T-cell (primary cell): ENCODE results near the gene TNMD. TPM values are rescaled to one million over a fixed set of nuclear protein-coding genes. Genes with fewer than 3 reads are reported as not detected.

Experiments used
- ATAC-seq, 4 experiments: fragments of 200-7000 bp in 3 of 4; fragments of 150-1000 bp in 1 of 4; cut with Tn5 transposase; replicated peaks in 1 of 4; 1 replicate in 3 of 4; 2 replicates in 1 of 4; pipeline ENCODE4 v1.10.0; 2021; ENCODE audit warnings: moderate library complexity in 3 of 4, mild to moderate bottlenecking in 2 of 4, moderate number of reproducible peaks in 1 of 4
- CTCF ChIA-PET, 2 donors: fragments of 300-600 bp; sonication (Branson Sonifier 250); formaldehyde crosslinking; loops; one replicate each; lab custom pipeline; 2022; ENCODE audit warnings: antibody characterized with exemption in 2 of 2; lab: Charles Lee
- POLR2A ChIA-PET, 2 donors: fragments of 300-600 bp; sonication (Branson Sonifier 250); formaldehyde crosslinking; loops; one replicate each; lab custom pipeline; 2022; ENCODE audit warnings: antibody characterized with exemption in 2 of 2; lab: Charles Lee
- DNase-seq, 35 experiments: peaks; one replicate each; pipeline versions ENCODE4 v3.0.0 to v3.0.0-alpha.2; 2013 to 2023
- H3K27ac ChIP-seq: one replicate; pipeline ENCODE4 v1.5.1; 2013; ENCODE audit warnings: low read length
- H3K27me3 ChIP-seq, 2 experiments: replicated peaks in 1 of 2; 1 replicate in 1 of 2; 2 replicates in 1 of 2; pipeline versions ENCODE4 v1.6.1 to v1.7.0; 2013; ENCODE audit warnings: low read length in 1 of 2, mixed read lengths in 1 of 2; ENCODE audit not compliant: control insufficient read depth in 2 of 2, insufficient read depth in 2 of 2; ENCODE audit errors: extremely low read depth in 1 of 2
- H3K36me3 ChIP-seq, 2 donors: 1 replicate in 1 of 2; 2 replicates in 1 of 2; pipeline versions ENCODE4 v1.6.1 to v1.7.0; 2013; ENCODE audit warnings: low read length in 1 of 2; ENCODE audit not compliant: control insufficient read depth in 2 of 2, insufficient read depth in 1 of 2; ENCODE audit errors: extremely low read depth in 1 of 2
- H3K4me1 ChIP-seq, 2 experiments: 1 replicate in 1 of 2; 2 replicates in 1 of 2; pipeline versions ENCODE4 v1.6.1 to v1.7.0; 2013; ENCODE audit warnings: low read length in 2 of 2, mixed read lengths in 1 of 2; ENCODE audit not compliant: insufficient read depth in 2 of 2, control insufficient read depth in 1 of 2; ENCODE audit errors: extremely low read depth in 1 of 2
- H3K4me3 ChIP-seq, 2 donors: 1 replicate in 1 of 2; 2 replicates in 1 of 2; pipeline versions ENCODE4 v1.5.1 to v1.7.0; 2013; ENCODE audit warnings: mild to moderate bottlenecking in 2 of 2, low read length in 1 of 2, moderate library complexity in 1 of 2; ENCODE audit not compliant: control insufficient read depth in 1 of 2; ENCODE audit errors: extremely low read depth in 1 of 2
- H3K9me3 ChIP-seq: 2 replicates; pipeline ENCODE4 v1.7.0; 2013
- H3K27ac Mint-ChIP-seq, 2 donors: one replicate each; pipeline ENCODE4 v1.8.0; 2020 to 2021; ENCODE audit warnings: mild to moderate bottlenecking in 2 of 2, mixed read lengths in 2 of 2
- H3K27me3 Mint-ChIP-seq, 2 donors: one replicate each; pipeline ENCODE4 v1.8.0; 2021 to 2022; ENCODE audit warnings: mixed read lengths in 2 of 2
- H3K36me3 Mint-ChIP-seq: one replicate; pipeline ENCODE4 v1.8.0; 2021; ENCODE audit warnings: mixed read lengths
- H3K4me1 Mint-ChIP-seq, 3 donors: one replicate each; pipeline ENCODE4 v1.8.0; 2020 to 2022; ENCODE audit warnings: mixed read lengths in 3 of 3, mild to moderate bottlenecking in 1 of 3
- H3K4me3 Mint-ChIP-seq, 3 donors: one replicate each; pipeline ENCODE4 v1.8.0; 2020 to 2022; ENCODE audit warnings: mild to moderate bottlenecking in 3 of 3, mixed read lengths in 3 of 3, moderate library complexity in 3 of 3
- H3K9me3 Mint-ChIP-seq, 3 donors: one replicate each; pipeline ENCODE4 v1.8.0; 2020 to 2022; ENCODE audit warnings: mixed read lengths in 3 of 3
- WGBS: methylation state at CpG from one replicate; pipeline ENCODE4 v1.1.5; 2013; ENCODE audit warnings: missing lambda C conversion rate; ENCODE audit not compliant: insufficient coverage; 5-methylcytosine and 5-hydroxymethylcytosine counted together
- total RNA-seq, 35 experiments: library from RNA in 6 of 35; stranded (reverse) in 6 of 35; fragments of 120-200 nt in 1 of 35; gene quantifications; one replicate each; pipeline versions ENCODE4 v1.2.1 to v1.2.4 and lab custom pipeline; 2013 to 2026

Gene TNMD
- total RNA-seq, 5 donors from 2014 or later (not counting 1 experiment from before 2014, with no cell fraction given): not detected

- Mint-ChIP-seq H3K27ac (no peak overlapping the region), H3K4me3 (no peak overlapping the region), H3K9me3 (no peaks in the 10 kb centered on the region), H3K4me1 (no peaks in the 10 kb centered on the region), H3K36me3 (no peaks in the 10 kb centered on the region), H3K27me3 (peaks cover 6 to 38% of the 10 kb centered on the region in 2 donors)
- Histone ChIP-seq H3K9me3 (no peaks in the 10 kb centered on the region), H3K27ac (no peak overlapping the region), H3K4me3 (no peak overlapping the region), H3K36me3 (no peaks in the 10 kb centered on the region), H3K4me1 (no peaks in the 10 kb centered on the region), H3K27me3 (peaks cover 0 to 5% of the 10 kb centered on the region in 2 experiments)
- ChIA-PET POLR2A (no interaction called here), CTCF (no interaction called here)
- ATAC-seq (no peak), DNase-seq (no peak)
- WGBS: no CpG with 5 or more reads among the region's 2 CpGs
Measured at GRCh38 chrX:100593581-100593980, 8.8 kb downstream of the TNMD start.

DNA sequence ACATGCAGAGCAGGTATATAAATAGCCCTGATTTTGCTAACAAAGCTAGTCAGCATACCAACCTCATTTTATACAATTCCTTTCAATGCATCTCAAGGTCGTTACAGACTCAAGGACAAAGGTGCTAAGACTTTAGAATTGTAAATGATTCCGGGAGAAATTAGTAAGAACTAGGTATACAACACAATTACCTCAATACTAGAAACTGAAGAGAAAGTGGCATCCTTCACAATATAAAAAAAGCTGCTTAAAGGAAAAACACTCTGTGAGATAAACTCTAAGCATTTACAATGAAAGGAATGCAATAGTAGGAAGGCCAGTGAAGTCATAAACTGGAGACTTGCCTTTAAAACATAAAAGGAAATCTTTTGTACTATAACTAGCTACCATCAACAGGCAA is 11.9 kb downstream of the TNMD start:
- Mint-ChIP-seq H3K27ac (no peak overlapping the region), H3K4me1 (peaks cover 5 to 8% (median 5%) of the 10 kb centered on the region in 3 donors), H3K27me3 (peaks cover 5 to 16% of the 10 kb centered on the region in 2 donors), H3K36me3 (no peaks in the 10 kb centered on the region), H3K9me3 (no peaks in the 10 kb centered on the region), H3K4me3 (no peak overlapping the region)
- CTCF ChIA-PET: no interaction called here
- no CpG with 5 or more reads among the region's 2 CpGs for WGBS
- no peak overlapping the region for H3K4me3 ChIP-seq
- H3K27me3 ChIP-seq: peaks cover 0 to under 1% of the 10 kb centered on the region in 2 experiments
- DNase-seq (no peak), ATAC-seq (no peak)
- no peaks in the 10 kb centered on the region for H3K4me1 ChIP-seq
- H3K36me3 ChIP-seq: no peaks in the 10 kb centered on the region
- no peak overlapping the region for H3K27ac ChIP-seq
- no peaks in the 10 kb centered on the region for H3K9me3 ChIP-seq
- POLR2A ChIA-PET: no interaction called here

GRCh38 chrX:100599456-100599855 is 14.7 kb downstream of the TNMD start:
- Histone ChIP-seq H3K4me1 (no peaks in the 10 kb centered on the region), H3K9me3 (no peaks in the 10 kb centered on the region), H3K36me3 (no peaks in the 10 kb centered on the region), H3K27me3 (no peaks in the 10 kb centered on the region), H3K4me3 (no peak overlapping the region), H3K27ac (no peak overlapping the region)
- Mint-ChIP-seq H3K36me3 (no peaks in the 10 kb centered on the region), H3K27ac (no peak overlapping the region), H3K4me3 (no peak overlapping the region), H3K9me3 (no peaks in the 10 kb centered on the region), H3K4me1 (peaks cover 5 to 8% (median 5%) of the 10 kb centered on the region in 3 donors), H3K27me3 (peaks cover 5 to 14% of the 10 kb centered on the region in 2 donors)
- POLR2A ChIA-PET: interaction anchor here in 1 of 2 donors (1.4 kb wide), 1 partner anchor 10 kb away, joined by 4 read pairs; no protein-coding TSS in a partner anchor
- DNase-seq: no peak
- CTCF ChIA-PET: no interaction called here
- no peak for ATAC-seq
- WGBS: no CpG with 5 or more reads among the region's 9 CpGs

GRCh38 chrX:100600340-100600739 is 15.6 kb downstream of the TNMD start:
- CTCF ChIA-PET: no interaction called here
- H3K9me3 Mint-ChIP-seq: no peaks in the 10 kb centered on the region
- H3K9me3 ChIP-seq: no peaks in the 10 kb centered on the region

GRCh38 chrX:100600758-100601157 is 16.0 kb downstream of the TNMD start:
- H3K4me3 ChIP-seq: no peak overlapping the region
- H3K4me1 ChIP-seq: no peaks in the 10 kb centered on the region
- no peaks in the 10 kb centered on the region for H3K27me3 ChIP-seq
- no CpG with 5 or more reads among the region's 1 CpG for WGBS
- no peaks in the 10 kb centered on the region for H3K9me3 Mint-ChIP-seq
- peaks cover 0 to 11% of the 10 kb centered on the region in 2 donors for H3K27me3 Mint-ChIP-seq
- no peak overlapping the region for H3K27ac Mint-ChIP-seq
- H3K36me3 Mint-ChIP-seq: no peaks in the 10 kb centered on the region
- ChIA-PET CTCF (no interaction called here), POLR2A (no interaction called here)
- no peaks in the 10 kb centered on the region for H3K36me3 ChIP-seq
- DNase-seq (no peak), ATAC-seq (no peak)
- H3K4me1 Mint-ChIP-seq: peaks cover 5 to 8% (median 5%) of the 10 kb centered on the region in 3 donors
- H3K4me3 Mint-ChIP-seq: no peak overlapping the region
- H3K27ac ChIP-seq: no peak overlapping the region
- no peaks in the 10 kb centered on the region for H3K9me3 ChIP-seq

More at GRCh38 chrX:100600340-100600739, 15.6 kb downstream of the TNMD start:
- H3K4me3 Mint-ChIP-seq: no peak overlapping the region
- peaks cover 4 to 15% of the 10 kb centered on the region in 2 donors for H3K27me3 Mint-ChIP-seq
- Histone ChIP-seq H3K4me3 (no peak overlapping the region), H3K4me1 (no peaks in the 10 kb centered on the region), H3K36me3 (no peaks in the 10 kb centered on the region), H3K27ac (no peak overlapping the region), H3K27me3 (no peaks in the 10 kb centered on the region)
- no peaks in the 10 kb centered on the region for H3K36me3 Mint-ChIP-seq
- no peak overlapping the region for H3K27ac Mint-ChIP-seq
- DNase-seq: no peak
- ATAC-seq: no peak
- POLR2A ChIA-PET: no interaction called here
- H3K4me1 Mint-ChIP-seq: peaks cover 5 to 8% (median 5%) of the 10 kb centered on the region in 3 donors

- H3K9me3 ChIP-seq: no peaks in the 10 kb centered on the region
- POLR2A ChIA-PET: no interaction called here
- H3K36me3 ChIP-seq: no peaks in the 10 kb centered on the region
- H3K27ac Mint-ChIP-seq: no peak overlapping the region
- H3K4me1 Mint-ChIP-seq: peaks cover 0 to 10% (median 8%) of the 10 kb centered on the region in 3 donors
- CTCF ChIA-PET: no interaction called here
- no peaks in the 10 kb centered on the region for H3K9me3 Mint-ChIP-seq
- DNase-seq (no peak), ATAC-seq (no peak)
- H3K4me3 Mint-ChIP-seq: no peak overlapping the region
- no peak overlapping the region for H3K4me3 ChIP-seq
- H3K27ac ChIP-seq: no peak overlapping the region
- H3K4me1 ChIP-seq: no peaks in the 10 kb centered on the region
- peaks cover under 1 to 29% of the 10 kb centered on the region in 2 donors for H3K27me3 Mint-ChIP-seq
- H3K27me3 ChIP-seq: no peaks in the 10 kb centered on the region
- no peaks in the 10 kb centered on the region for H3K36me3 Mint-ChIP-seq
- WGBS: no CpG with 5 or more reads among the region's 1 CpG
Measured at GRCh38 chrX:100606753-100607152, 22.0 kb downstream of the TNMD start.

DNA sequence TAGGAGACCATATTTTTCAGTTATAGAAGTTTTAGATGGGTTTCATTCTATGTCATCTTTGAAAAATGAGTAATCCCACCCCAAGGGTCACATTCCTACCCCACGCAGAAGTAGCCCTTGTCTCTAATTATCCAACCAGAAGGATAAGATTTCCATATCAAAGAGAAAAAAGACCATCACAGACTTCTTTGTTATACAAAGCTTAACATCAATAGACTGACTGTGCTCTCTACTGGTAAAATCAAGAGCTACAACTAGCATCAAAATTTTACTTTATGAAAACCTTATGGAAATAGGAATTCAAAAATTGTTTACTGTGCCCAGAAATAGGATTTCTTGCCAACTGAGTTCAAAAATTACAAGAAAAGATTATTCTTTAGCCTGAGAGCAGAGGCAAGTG is 24.9 kb downstream of the TNMD start:
- Mint-ChIP-seq H3K36me3 (no peaks in the 10 kb centered on the region), H3K4me1 (peaks cover 0 to 10% (median 8%) of the 10 kb centered on the region in 3 donors), H3K27ac (no peak overlapping the region), H3K9me3 (no peaks in the 10 kb centered on the region), H3K27me3 (peaks cover 3 to 45% of the 10 kb centered on the region in 2 donors), H3K4me3 (no peak overlapping the region)
- H3K27ac ChIP-seq: no peak overlapping the region
- H3K4me3 ChIP-seq: no peak overlapping the region
- whole genome bisulfite sequencing: no CpG with 5 or more reads among the region's 1 CpG
- CTCF ChIA-PET: interaction anchor here in 1 of 2 donors (0.7 kb wide), 1 partner anchor 28 kb away, joined by 3 read pairs; no protein-coding TSS in a partner anchor
- H3K4me1 ChIP-seq: no peaks in the 10 kb centered on the region
- ATAC-seq: no peak
- POLR2A ChIA-PET: no interaction called here
- no peaks in the 10 kb centered on the region for H3K36me3 ChIP-seq
- DNase-seq: no peak
- H3K9me3 ChIP-seq: no peaks in the 10 kb centered on the region
- H3K27me3 ChIP-seq: no peaks in the 10 kb centered on the region
